Endodermal cell (in vitro differentiated cells): ENCODE results near the gene IL7R. TPM values are rescaled to one million over a fixed set of nuclear protein-coding genes. Genes with fewer than 3 reads are reported as not detected.

ENCODE experiments used
- DNase-seq: peaks from one replicate; pipeline ENCODE4 v3.0.0-alpha.2; 2017
- H3K27ac ChIP-seq: 2 replicates; pipeline ENCODE4 v1.5.1; 2013; ENCODE audit warnings: mild to moderate bottlenecking, low read depth, low read length, moderate library complexity
- H3K27me3 ChIP-seq: 2 replicates; pipeline ENCODE4 v1.6.1; 2013; ENCODE audit warnings: mild to moderate bottlenecking, low read length, moderate library complexity; ENCODE audit not compliant: insufficient read depth, control insufficient read depth, poor library complexity, severe bottlenecking
- H3K36me3 ChIP-seq: 2 replicates; pipeline ENCODE4 v1.7.0; 2013; ENCODE audit warnings: mild to moderate bottlenecking, low read length, moderate library complexity; ENCODE audit not compliant: control insufficient read depth, insufficient read depth
- H3K4me1 ChIP-seq: one replicate; pipeline ENCODE4 v1.7.0; 2013; ENCODE audit warnings: low read length; ENCODE audit not compliant: control insufficient read depth, insufficient read depth
- H3K4me3 ChIP-seq: 2 replicates; pipeline ENCODE4 v1.5.1; 2013; ENCODE audit warnings: mild to moderate bottlenecking, low read length, moderate library complexity
- H3K9ac ChIP-seq: 2 replicates; pipeline ENCODE4 v1.6.1; 2013; ENCODE audit warnings: mild to moderate bottlenecking, low read length, moderate library complexity; ENCODE audit not compliant: poor library complexity, severe bottlenecking; ENCODE audit errors: extremely low read depth
- H3K9me3 ChIP-seq: 2 replicates; pipeline ENCODE4 v1.6.1; 2013; ENCODE audit warnings: mild to moderate bottlenecking, low read length, moderate library complexity; ENCODE audit not compliant: control insufficient read depth
- H3K27ac Mint-ChIP-seq: 2 replicates; pipeline ENCODE4 v1.8.0; 2020; ENCODE audit warnings: mixed read lengths
- H3K27me3 Mint-ChIP-seq: 2 replicates; pipeline ENCODE4 v1.8.0; 2021; ENCODE audit warnings: mild to moderate bottlenecking, mixed read lengths; ENCODE audit not compliant: insufficient read depth
- H3K36me3 Mint-ChIP-seq: 2 replicates; pipeline ENCODE4 v1.8.0; 2020; ENCODE audit warnings: low read depth, mixed read lengths
- H3K4me1 Mint-ChIP-seq: 2 replicates; pipeline ENCODE4 v1.8.0; 2020; ENCODE audit warnings: mixed read lengths
- H3K4me3 Mint-ChIP-seq: 2 replicates; pipeline ENCODE4 v1.8.0; 2020; ENCODE audit warnings: mild to moderate bottlenecking, moderate library complexity, mixed read lengths
- H3K9me3 Mint-ChIP-seq: 2 replicates; pipeline ENCODE4 v1.8.0; 2020; ENCODE audit warnings: mild to moderate bottlenecking, mixed read lengths
- WGBS, 2 experiments: methylation state at CpG; one replicate each; pipeline versions ENCODE4 v1.1.5 to v1.1.7; 2013; ENCODE audit warnings: missing lambda C conversion rate in 2 of 2, mixed read lengths in 1 of 2; ENCODE audit not compliant: insufficient coverage in 1 of 2, insufficient read length in 1 of 2; 5-methylcytosine and 5-hydroxymethylcytosine counted together
- total RNA-seq, 2 donors: library from RNA; stranded (reverse); fragmentation: NEBNext Ultra II Directional in 1 of 2; extraction: Animal tissue kit (Norgen Biotek cat#: 25700) in 1 of 2; gene quantifications; 2 replicates in 1 of 2; 3 replicates in 1 of 2; pipeline ENCODE4 v1.2.1, GENCODE V29; 2021
- TF ChIP-seq, protein P1 (sequence below): fragments of 200-600 bp; sonication (generic); conservative IDR thresholded peaks from 2 replicates; pipeline ENCODE4 v1.5.0; 2021; ENCODE audit warnings: antibody characterized with exemption, mild to moderate bottlenecking

IL7R gene
- total RNA-seq, 2 donors from 2014 or later = 0.69 to 0.79 TPM

DNA sequence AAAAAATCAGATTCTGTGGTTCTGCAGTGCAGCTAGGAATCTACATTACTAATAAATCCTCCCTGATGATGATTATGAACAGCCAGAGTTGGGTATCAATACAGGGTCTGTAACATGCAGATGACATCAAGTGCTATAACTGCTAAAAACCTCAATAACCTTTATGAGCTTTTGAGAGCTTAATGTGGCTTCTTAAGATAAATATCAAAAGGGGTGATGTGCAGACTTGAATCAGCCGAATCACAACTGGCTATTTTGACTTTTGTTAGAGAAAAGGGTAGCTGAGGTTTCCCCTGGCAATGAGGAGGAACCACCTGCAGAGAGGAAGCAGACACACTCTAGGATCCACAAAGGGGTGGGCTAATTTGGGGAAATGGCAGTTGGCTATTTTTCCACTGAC is 51.5 kb downstream of the IL7R start:
- 57% methylated on average over 1 of the region's 1 CpG; no CpG with 5 or more reads in 1 of the 2 experiments for WGBS, 2 experiments
- Mint-ChIP-seq H3K4me1 (peaks cover 18% of the 10 kb centered on the region), H3K27me3 (peaks cover 14% of the 10 kb centered on the region), H3K36me3 (peaks cover 8% of the 10 kb centered on the region), H3K27ac (no peak overlapping the region), H3K4me3 (no peak overlapping the region), H3K9me3 (peaks cover 47% of the 10 kb centered on the region)
- Histone ChIP-seq H3K9ac (no peak overlapping the region), H3K36me3 (no peaks in the 10 kb centered on the region), H3K4me1 (peaks cover 13% of the 10 kb centered on the region), H3K9me3 (peaks cover 62% of the 10 kb centered on the region), H3K4me3 (peak overlapping the region; percentile 19), H3K27ac (no peak overlapping the region), H3K27me3 (no peaks in the 10 kb centered on the region)
- TF ChIP-seq, protein P1, sequence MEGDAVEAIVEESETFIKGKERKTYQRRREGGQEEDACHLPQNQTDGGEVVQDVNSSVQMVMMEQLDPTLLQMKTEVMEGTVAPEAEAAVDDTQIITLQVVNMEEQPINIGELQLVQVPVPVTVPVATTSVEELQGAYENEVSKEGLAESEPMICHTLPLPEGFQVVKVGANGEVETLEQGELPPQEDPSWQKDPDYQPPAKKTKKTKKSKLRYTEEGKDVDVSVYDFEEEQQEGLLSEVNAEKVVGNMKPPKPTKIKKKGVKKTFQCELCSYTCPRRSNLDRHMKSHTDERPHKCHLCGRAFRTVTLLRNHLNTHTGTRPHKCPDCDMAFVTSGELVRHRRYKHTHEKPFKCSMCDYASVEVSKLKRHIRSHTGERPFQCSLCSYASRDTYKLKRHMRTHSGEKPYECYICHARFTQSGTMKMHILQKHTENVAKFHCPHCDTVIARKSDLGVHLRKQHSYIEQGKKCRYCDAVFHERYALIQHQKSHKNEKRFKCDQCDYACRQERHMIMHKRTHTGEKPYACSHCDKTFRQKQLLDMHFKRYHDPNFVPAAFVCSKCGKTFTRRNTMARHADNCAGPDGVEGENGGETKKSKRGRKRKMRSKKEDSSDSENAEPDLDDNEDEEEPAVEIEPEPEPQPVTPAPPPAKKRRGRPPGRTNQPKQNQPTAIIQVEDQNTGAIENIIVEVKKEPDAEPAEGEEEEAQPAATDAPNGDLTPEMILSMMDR = no peak
- no peak for DNase-seq

DNA sequence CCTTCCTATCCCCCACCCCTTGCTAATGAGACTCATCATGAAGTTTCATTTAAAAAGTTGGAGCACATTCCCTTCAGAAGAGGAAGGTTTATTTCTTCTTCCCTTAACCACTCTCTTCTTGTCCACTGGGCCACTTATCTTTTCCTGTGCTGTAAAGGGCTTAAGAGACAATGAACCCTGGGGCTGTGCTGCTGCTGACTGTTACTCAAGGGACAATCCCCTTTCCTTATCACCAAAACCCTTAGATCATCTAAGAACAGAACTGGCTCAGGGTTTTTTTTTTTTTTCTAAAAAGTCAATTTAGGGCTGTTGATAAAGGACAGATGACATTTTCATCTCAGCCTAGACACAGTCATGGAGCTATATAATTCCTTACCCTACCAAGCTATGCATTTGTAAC is 52.1 kb downstream of the IL7R start:
- Histone ChIP-seq H3K9me3 (peaks cover 57% of the 10 kb centered on the region), H3K4me1 (peaks cover 13% of the 10 kb centered on the region), H3K27me3 (no peaks in the 10 kb centered on the region), H3K36me3 (no peaks in the 10 kb centered on the region), H3K27ac (no peak overlapping the region), H3K9ac (no peak overlapping the region), H3K4me3 (peak overlapping the region; percentile 19)
- Mint-ChIP-seq H3K27ac (no peak overlapping the region), H3K36me3 (peaks cover 8% of the 10 kb centered on the region), H3K27me3 (peaks cover 14% of the 10 kb centered on the region), H3K9me3 (peaks cover 52% of the 10 kb centered on the region), H3K4me3 (no peak overlapping the region), H3K4me1 (peaks cover 18% of the 10 kb centered on the region)
- DNase-seq = peak; percentile 55
- TF ChIP-seq, protein P1 = no peak

DNA sequence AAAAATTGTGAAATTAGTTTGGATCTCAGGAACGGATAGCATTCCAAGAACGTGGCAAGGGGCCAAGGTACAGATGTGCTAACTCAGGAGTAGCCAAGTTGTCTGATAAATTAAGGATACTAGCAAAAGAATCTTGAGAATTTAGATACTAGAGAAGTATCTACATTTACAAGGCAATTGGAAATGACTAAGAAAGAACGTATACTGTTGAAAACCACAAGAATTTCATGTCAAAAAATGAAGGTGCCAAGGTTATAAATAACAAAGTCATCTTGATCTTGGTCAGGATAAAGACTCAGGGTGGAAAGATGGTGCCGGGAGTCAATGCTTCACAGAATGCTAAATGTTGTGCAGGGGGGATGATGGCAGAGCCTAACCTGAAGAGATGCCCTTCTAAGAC is 62.5 kb downstream of the IL7R start:
- peaks cover 19% of the 10 kb centered on the region for H3K9me3 Mint-ChIP-seq
- H3K27me3 Mint-ChIP-seq = peaks cover 43% of the 10 kb centered on the region
- Histone ChIP-seq H3K36me3 (no peaks in the 10 kb centered on the region), H3K27ac (no peak overlapping the region), H3K4me3 (no peak overlapping the region), H3K27me3 (peaks cover 26% of the 10 kb centered on the region), H3K9ac (no peak overlapping the region), H3K4me1 (no peaks in the 10 kb centered on the region), H3K9me3 (no peaks in the 10 kb centered on the region)
- H3K36me3 Mint-ChIP-seq = no peaks in the 10 kb centered on the region
- DNase-seq = no peak
- H3K4me3 Mint-ChIP-seq = no peak overlapping the region
- no peak overlapping the region for H3K27ac Mint-ChIP-seq
- TF ChIP-seq, protein P1 = no peak
- no peaks in the 10 kb centered on the region for H3K4me1 Mint-ChIP-seq
- 80 to 87% methylated on average over 3 to 4 of the region's 4 CpGs for WGBS, 2 experiments
